LNCaP clone FGC (cell line): ENCODE data around the gene MYL12B.
A peak's percentile ranks its signal among the peaks of the same experiment; 100 is the strongest.

ENCODE experiments used
- DNase-seq: peaks from one replicate; pipeline ENCODE4 v3.0.0-alpha.2; 2011; ENCODE audit warnings: low read depth
- H3K4me3 ChIP-seq: 2 replicates; pipeline ENCODE4 v1.5.1; 2011; ENCODE audit warnings: mild to moderate bottlenecking, low read depth, low read length, control low read depth
- TF ChIP-seq, protein P1 (sequence below): IDR thresholded peaks from 2 replicates; pipeline ENCODE4 v1.5.1; 2012; ENCODE audit warnings: mild to moderate bottlenecking; ENCODE audit not compliant: control insufficient read depth, insufficient read depth; ENCODE audit errors: extremely low read depth

MYL12B gene

GRCh38 chr18:3252843-3253242, 9.1 kb upstream of the MYL12B start:
- no peak overlapping the region for H3K4me3 ChIP-seq
- TF ChIP-seq, protein P1, sequence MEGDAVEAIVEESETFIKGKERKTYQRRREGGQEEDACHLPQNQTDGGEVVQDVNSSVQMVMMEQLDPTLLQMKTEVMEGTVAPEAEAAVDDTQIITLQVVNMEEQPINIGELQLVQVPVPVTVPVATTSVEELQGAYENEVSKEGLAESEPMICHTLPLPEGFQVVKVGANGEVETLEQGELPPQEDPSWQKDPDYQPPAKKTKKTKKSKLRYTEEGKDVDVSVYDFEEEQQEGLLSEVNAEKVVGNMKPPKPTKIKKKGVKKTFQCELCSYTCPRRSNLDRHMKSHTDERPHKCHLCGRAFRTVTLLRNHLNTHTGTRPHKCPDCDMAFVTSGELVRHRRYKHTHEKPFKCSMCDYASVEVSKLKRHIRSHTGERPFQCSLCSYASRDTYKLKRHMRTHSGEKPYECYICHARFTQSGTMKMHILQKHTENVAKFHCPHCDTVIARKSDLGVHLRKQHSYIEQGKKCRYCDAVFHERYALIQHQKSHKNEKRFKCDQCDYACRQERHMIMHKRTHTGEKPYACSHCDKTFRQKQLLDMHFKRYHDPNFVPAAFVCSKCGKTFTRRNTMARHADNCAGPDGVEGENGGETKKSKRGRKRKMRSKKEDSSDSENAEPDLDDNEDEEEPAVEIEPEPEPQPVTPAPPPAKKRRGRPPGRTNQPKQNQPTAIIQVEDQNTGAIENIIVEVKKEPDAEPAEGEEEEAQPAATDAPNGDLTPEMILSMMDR = no peak
- DNase-seq = no peak

DNA sequence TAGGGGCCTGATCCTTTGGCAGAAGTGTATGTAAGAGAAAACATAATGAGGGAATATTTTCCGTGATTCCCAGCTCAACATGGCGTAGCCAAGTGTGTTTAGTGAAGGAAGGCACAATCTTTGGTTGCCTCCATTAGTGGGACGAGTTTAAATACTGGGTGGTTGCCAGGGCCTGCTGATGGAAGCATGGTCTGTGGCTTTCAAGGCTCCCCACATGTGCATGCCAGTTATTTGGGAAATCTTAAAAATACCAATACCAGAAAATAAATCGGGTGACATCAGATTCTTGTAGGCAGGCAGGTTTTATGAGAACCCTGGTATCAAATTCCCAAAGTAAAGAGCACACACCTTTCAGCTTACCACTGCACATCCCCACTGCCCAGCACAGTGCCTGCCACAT, 7.2 kb upstream of the MYL12B start:
- DNase-seq = no peak
- TF ChIP-seq, protein P1 = no peak
- no peak overlapping the region for H3K4me3 ChIP-seq

GRCh38 chr18:3255611-3256165, 6.2 kb upstream of the MYL12B start:
- TF ChIP-seq, protein P1 = no peak
- no peak for DNase-seq
- no peak overlapping the region for H3K4me3 ChIP-seq

GRCh38 chr18:3256693-3257626, 5.0 kb upstream of the MYL12B start:
- TF ChIP-seq, protein P1 = no peak
- H3K4me3 ChIP-seq = no peak overlapping the region
- peak; percentile 74 for DNase-seq

DNA sequence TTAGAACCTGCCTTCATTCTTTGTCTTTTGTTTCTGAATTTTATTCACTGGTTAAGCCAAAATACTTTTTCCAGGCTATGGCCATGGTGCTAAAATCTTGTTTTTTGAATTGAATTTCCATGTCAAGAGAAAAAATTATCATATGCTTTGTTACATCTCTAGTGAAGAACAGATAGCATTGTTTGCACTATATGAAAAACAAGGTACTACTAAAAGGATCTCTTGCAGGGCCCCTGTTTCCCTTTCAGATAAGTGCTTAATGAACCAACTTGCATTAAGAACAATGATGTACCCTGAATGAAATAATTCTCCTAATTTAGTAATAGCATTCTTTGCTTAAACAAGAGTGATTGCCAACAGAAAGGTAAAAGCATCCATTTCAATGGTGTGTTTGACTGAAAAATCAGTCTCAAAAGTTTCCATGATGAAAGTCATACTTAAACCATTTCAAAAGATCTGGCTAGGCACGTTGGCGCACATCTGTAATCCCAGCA, 4.3 kb upstream of the MYL12B start:
- no peak overlapping the region for H3K4me3 ChIP-seq
- TF ChIP-seq, protein P1 = no peak
- no peak for DNase-seq

DNA sequence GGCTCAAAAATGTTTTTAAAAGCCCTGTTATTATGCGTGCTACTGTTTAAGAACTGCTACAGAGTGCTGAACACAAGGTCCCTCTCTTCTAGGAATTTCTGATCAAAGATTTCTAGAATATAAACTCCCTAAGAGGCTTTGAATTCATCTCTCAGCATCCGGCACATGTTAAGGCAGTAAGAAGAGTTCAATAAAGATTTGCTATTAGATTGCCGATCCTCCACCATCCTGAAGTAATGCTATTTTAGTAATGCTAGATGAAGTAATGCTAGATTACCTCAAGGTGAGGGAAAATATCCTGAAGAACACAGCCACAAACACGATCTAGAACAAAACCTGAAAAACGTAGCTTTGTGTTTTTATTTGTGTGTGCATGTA, 949 bp upstream of the MYL12B start:
- H3K4me3 ChIP-seq = peak overlapping the region; percentile 85
- DNase-seq = no peak
- TF ChIP-seq, protein P1 = no peak
